Omental fat pad (tissue), 4 donors: Measurements from ENCODE around the gene MAP3K15. TPM values are rescaled to one million over a fixed set of nuclear protein-coding genes. Genes with fewer than 3 reads are reported as not detected.
A peak's percentile ranks its signal among the peaks of the same experiment; 100 is the strongest.

Source experiments
- ATAC-seq: fragments of 150-250 bp; one replicate; pipeline ENCODE4 v1.9.1; 2016; ENCODE audit warnings: mild to moderate bottlenecking, moderate library complexity; ENCODE audit not compliant: low FRiP score
- DNase-seq: peaks from one replicate; pipeline ENCODE4 v3.0.0-alpha.2; 2019; ENCODE audit warnings: low spot score
- total RNA-seq, 4 donors: library from RNA; depleted of rRNA; stranded (reverse); fragments of >200 nt; gene quantifications; one replicate each; pipeline ENCODE4 v1.1.0, GENCODE V29; 2016
- TF ChIP-seq, protein P1 (sequence below), 3 donors: fragments of 450-650 bp; IDR thresholded peaks; one replicate each; pipeline ENCODE4 v1.5.1; 2016 to 2017; ENCODE audit warnings: antibody characterized with exemption in 3 of 3, mild to moderate bottlenecking in 3 of 3, moderate library complexity in 2 of 3

The MAP3K15 gene
- under 1 TPM in 3 of 4 donors, not detected in 1; 0.24 to 0.37 (median 0.25) TPM for total RNA-seq

GRCh38 chrX:19514791-19515614 lies at the start of gene MAP3K15:
Gene MAP3K15 (minus strand): TSS chrX:19515508. CDS start chrX:19515261, 247 bp downstream.
- no peak for DNase-seq
- TF ChIP-seq, protein P1, sequence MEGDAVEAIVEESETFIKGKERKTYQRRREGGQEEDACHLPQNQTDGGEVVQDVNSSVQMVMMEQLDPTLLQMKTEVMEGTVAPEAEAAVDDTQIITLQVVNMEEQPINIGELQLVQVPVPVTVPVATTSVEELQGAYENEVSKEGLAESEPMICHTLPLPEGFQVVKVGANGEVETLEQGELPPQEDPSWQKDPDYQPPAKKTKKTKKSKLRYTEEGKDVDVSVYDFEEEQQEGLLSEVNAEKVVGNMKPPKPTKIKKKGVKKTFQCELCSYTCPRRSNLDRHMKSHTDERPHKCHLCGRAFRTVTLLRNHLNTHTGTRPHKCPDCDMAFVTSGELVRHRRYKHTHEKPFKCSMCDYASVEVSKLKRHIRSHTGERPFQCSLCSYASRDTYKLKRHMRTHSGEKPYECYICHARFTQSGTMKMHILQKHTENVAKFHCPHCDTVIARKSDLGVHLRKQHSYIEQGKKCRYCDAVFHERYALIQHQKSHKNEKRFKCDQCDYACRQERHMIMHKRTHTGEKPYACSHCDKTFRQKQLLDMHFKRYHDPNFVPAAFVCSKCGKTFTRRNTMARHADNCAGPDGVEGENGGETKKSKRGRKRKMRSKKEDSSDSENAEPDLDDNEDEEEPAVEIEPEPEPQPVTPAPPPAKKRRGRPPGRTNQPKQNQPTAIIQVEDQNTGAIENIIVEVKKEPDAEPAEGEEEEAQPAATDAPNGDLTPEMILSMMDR (IDR thresholded peaks at IDR 0.05) = no peak
- peak; percentile 26 for ATAC-seq

DNA sequence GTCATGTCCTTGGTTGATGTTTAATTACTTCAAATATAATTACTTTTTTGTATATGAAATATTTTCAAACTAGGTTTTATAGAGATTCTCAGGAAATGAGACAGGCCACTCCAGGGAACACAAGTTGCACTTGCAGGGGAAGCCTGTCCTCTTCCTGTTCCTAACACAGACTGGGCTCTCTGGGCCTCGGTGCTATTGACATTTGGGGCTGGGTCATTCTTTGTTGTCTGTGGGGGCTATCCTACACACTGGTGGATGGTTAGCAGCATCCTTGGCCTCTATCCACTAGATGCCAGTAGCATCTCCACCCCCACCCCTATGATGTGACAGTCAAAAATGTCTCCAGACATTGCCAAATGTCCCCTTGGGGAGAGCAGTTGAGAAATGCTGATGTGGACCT lies 49.3 kb upstream of the MAP3K15 start:
- DNase-seq = no peak
- ATAC-seq = no peak
- TF ChIP-seq, protein P1 (IDR thresholded peaks at IDR 0.05) = no peak

DNA sequence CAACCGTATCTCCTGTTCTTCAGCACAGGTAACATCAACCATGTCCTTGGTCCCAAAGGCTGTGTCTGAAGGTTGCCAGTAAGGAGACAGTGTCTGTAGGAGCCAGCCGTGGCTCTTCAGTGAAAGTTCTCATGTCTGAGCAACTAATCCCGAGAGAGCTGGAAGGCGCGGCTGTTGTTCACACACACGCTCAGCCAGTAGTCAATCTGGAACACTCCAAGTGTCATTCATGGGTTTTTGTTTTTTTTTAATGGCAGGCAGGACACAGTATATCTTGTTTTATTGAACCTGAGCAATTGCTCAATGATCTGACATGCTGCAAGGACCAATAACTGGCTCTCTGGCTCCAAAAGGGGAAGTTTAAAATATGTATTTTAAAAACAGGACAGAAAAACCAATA lies 48.4 kb upstream of the MAP3K15 start:
- TF ChIP-seq, protein P1 (IDR thresholded peaks at IDR 0.05) = no peak
- ATAC-seq (no peak), DNase-seq (no peak)

DNA sequence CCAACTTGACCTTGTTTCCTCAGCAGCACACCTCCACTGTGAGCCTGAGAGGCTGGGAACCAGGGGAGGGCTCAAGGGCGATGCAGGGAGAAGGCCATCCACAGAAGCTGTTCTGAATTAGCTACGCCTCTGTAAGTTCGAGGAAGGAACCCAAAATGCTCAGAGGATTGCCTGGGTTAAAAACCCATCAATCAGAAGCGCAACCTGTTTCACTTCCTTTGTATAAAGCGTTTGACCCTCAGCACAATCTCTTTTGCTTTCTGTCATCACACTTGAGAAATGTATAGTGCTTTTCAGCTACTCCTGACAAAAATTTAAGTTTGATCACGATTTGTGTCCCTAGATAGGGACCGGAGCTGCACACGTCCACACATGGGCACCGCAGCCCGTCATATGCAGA lies 48.0 kb upstream of the MAP3K15 start:
- no peak for ATAC-seq
- TF ChIP-seq, protein P1 (IDR thresholded peaks at IDR 0.05) = no peak
- DNase-seq = no peak

- TF ChIP-seq, protein P1 (IDR thresholded peaks at IDR 0.05) = no peak
- ATAC-seq (no peak), DNase-seq (no peak)
Measured at GRCh38 chrX:19560611-19561010, 45.3 kb upstream of the MAP3K15 start.

DNA sequence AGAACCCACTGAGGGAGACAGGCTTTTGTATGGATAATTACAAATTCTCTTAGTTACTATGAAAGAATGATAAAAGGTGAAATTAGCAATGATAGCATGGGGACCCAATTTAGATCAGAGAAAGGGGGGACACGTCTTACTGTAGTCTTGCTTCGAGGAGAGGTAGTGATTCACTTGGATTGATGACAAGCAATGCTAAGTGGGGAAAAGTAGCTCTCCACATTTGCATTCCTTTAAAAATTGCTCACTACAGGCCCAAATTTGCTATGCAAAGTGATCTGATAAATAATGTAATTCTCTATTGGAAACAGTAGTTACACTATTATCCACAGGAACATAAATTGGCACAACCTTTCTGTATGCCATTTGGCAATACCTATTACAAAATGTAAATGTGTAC lies 42.5 kb upstream of the MAP3K15 start:
- ATAC-seq = no peak
- no peak for DNase-seq
- TF ChIP-seq, protein P1 (IDR thresholded peaks at IDR 0.05) = no peak

- DNase-seq (no peak), ATAC-seq (no peak)
- TF ChIP-seq, protein P1 (IDR thresholded peaks at IDR 0.05) = no peak
Measured at GRCh38 chrX:19556202-19556601, 40.9 kb upstream of the MAP3K15 start.
